CD8-positive, alpha-beta memory T cell (primary cell): Measurements from ENCODE around the gene FERMT3. TPM values are rescaled to one million over a fixed set of nuclear protein-coding genes. Genes with fewer than 3 reads are reported as not detected.

Experiments
- CTCF ChIA-PET: fragments of 350-600 bp; sonication (Branson Sonifier 250); formaldehyde crosslinking; loops from one replicate; lab custom pipeline; 2021; ENCODE audit warnings: antibody characterized with exemption; lab: Charles Lee
- POLR2A ChIA-PET: fragments of 350-600 bp; sonication (Branson Sonifier 250); formaldehyde crosslinking; loops from one replicate; lab custom pipeline; 2021; ENCODE audit warnings: antibody characterized with exemption; lab: Charles Lee
- DNase-seq, 5 donors: peaks; one replicate each; pipeline versions ENCODE4 v3.0.0 to v3.0.0-alpha.2; 2020 to 2022; ENCODE audit warnings: mixed read lengths in 1 of 5
- H3K27ac ChIP-seq: one replicate; pipeline ENCODE4 v1.7.0; 2013; ENCODE audit warnings: low read depth, mild to moderate bottlenecking, low read length, moderate library complexity
- H3K27me3 ChIP-seq: 2 replicates; pipeline ENCODE4 v1.7.0; 2013; ENCODE audit warnings: low read length, mild to moderate bottlenecking; ENCODE audit not compliant: insufficient read depth, poor library complexity, severe bottlenecking
- H3K36me3 ChIP-seq: 2 replicates; pipeline ENCODE4 v1.7.0; 2013; ENCODE audit warnings: mild to moderate bottlenecking, low read length, moderate library complexity; ENCODE audit not compliant: insufficient read depth
- H3K4me1 ChIP-seq: 2 replicates; pipeline ENCODE4 v1.7.0; 2013; ENCODE audit warnings: mild to moderate bottlenecking, low read length, moderate library complexity; ENCODE audit not compliant: insufficient read depth
- H3K4me3 ChIP-seq: 2 replicates; pipeline ENCODE4 v1.7.0; 2013; ENCODE audit warnings: mild to moderate bottlenecking, low read length
- H3K9me3 ChIP-seq: 2 replicates; pipeline ENCODE4 v1.7.0; 2013; ENCODE audit warnings: mild to moderate bottlenecking, low read length
- H3K27ac Mint-ChIP-seq, 8 donors: one replicate each; pipeline ENCODE4 v1.8.0; 2020 to 2021; ENCODE audit warnings: mixed read lengths in 8 of 8, mild to moderate bottlenecking in 6 of 8, inconsistent platforms in 3 of 8, moderate library complexity in 3 of 8
- H3K27me3 Mint-ChIP-seq, 2 donors: one replicate each; pipeline ENCODE4 v1.8.0; 2020 to 2021; ENCODE audit warnings: mixed read lengths in 2 of 2, mild to moderate bottlenecking in 1 of 2, moderate library complexity in 1 of 2
- H3K36me3 Mint-ChIP-seq, 3 donors: one replicate each; pipeline ENCODE4 v1.8.0; 2020 to 2021; ENCODE audit warnings: mixed read lengths in 3 of 3, inconsistent platforms in 1 of 3, mild to moderate bottlenecking in 1 of 3
- H3K4me1 Mint-ChIP-seq, 3 donors: one replicate each; pipeline ENCODE4 v1.8.0; 2020 to 2021; ENCODE audit warnings: mixed read lengths in 3 of 3, inconsistent platforms in 1 of 3, mild to moderate bottlenecking in 1 of 3
- H3K4me3 Mint-ChIP-seq, 7 donors: one replicate each; pipeline ENCODE4 v1.8.0; 2020 to 2021; ENCODE audit warnings: mixed read lengths in 7 of 7, mild to moderate bottlenecking in 6 of 7, moderate library complexity in 4 of 7, inconsistent platforms in 2 of 7
- H3K9me3 Mint-ChIP-seq, 5 donors: one replicate each; pipeline ENCODE4 v1.8.0; 2020 to 2022; ENCODE audit warnings: mixed read lengths in 5 of 5, mild to moderate bottlenecking in 3 of 5, moderate library complexity in 2 of 5, inconsistent platforms in 1 of 5
- polyA plus RNA-seq: library from polyadenylated mRNA; unstranded; fragments of 300-500 nt; fragmentation: Illumina TruSeq; gene quantifications from one replicate; pipeline ENCODE4 v1.2.3, GENCODE V29; 2021
- total RNA-seq, 2 experiments: library from RNA; stranded (reverse); gene quantifications; one replicate each; pipeline ENCODE4 v1.2.3, GENCODE V29; 2021

The FERMT3 gene
- total and polyA plus RNA-seq, 3 experiments from 2014 or later = 205 to 213 (median 206) TPM

- Histone ChIP-seq H3K36me3 (peaks cover 68% of the 10 kb centered on the region), H3K4me1 (peaks cover 5% of the 10 kb centered on the region), H3K27ac (no peak overlapping the region), H3K4me3 (no peak overlapping the region), H3K27me3 (no peaks in the 10 kb centered on the region), H3K9me3 (no peaks in the 10 kb centered on the region)
- H3K4me1 Mint-ChIP-seq = peaks cover 5 to 13% (median 13%) of the 10 kb centered on the region in 3 donors
- peaks cover 19 to 86% (median 20%) of the 10 kb centered on the region in 3 donors for H3K36me3 Mint-ChIP-seq
- H3K27me3 Mint-ChIP-seq = no peaks in the 10 kb centered on the region
- POLR2A ChIA-PET = interaction anchor here (0.6 kb wide), 1 partner anchor 11 kb away, joined by 3 read pairs; no protein-coding TSS in a partner anchor
- H3K9me3 Mint-ChIP-seq = no peaks in the 10 kb centered on the region
- no peak overlapping the region for H3K4me3 Mint-ChIP-seq
- H3K27ac Mint-ChIP-seq = peak overlapping the region in 3 of 8 donors; percentile 19 to 52 (median 19)
- DNase-seq = no peak
- CTCF ChIA-PET = interaction anchor here (2.4 to 2.6 kb wide), 2 partner anchors 9 to 104 kb away, joined by 5 to 11 read pairs; partner anchors contain the start of gene FERMT3
These were observed 9.9 kb upstream of the FERMT3 start for GRCh38 chr11:64196626-64197025.

- no peaks in the 10 kb centered on the region for H3K9me3 ChIP-seq
- CTCF ChIA-PET = interaction anchor here (1.8 to 2.4 kb wide), 2 partner anchors 11 to 102 kb away, joined by 4 to 5 read pairs; no protein-coding TSS in a partner anchor
- H3K27me3 ChIP-seq = no peaks in the 10 kb centered on the region
- POLR2A ChIA-PET = no interaction called here
- peaks cover 73% of the 10 kb centered on the region for H3K36me3 ChIP-seq
- Mint-ChIP-seq H3K4me1 (peaks cover under 1 to 5% (median 4%) of the 10 kb centered on the region in 3 donors), H3K9me3 (no peaks in the 10 kb centered on the region), H3K27ac (peak overlapping the region in 2 of 8 donors; percentile 12 to 61), H3K36me3 (peaks cover 22 to 90% (median 25%) of the 10 kb centered on the region in 3 donors), H3K4me3 (no peak overlapping the region), H3K27me3 (no peaks in the 10 kb centered on the region)
- DNase-seq = no peak
- H3K4me1 ChIP-seq = no peaks in the 10 kb centered on the region
- no peak overlapping the region for H3K27ac ChIP-seq
- no peak overlapping the region for H3K4me3 ChIP-seq
These were observed 8.0 kb upstream of the FERMT3 start for GRCh38 chr11:64198511-64198910.

- H3K36me3 Mint-ChIP-seq = peaks cover 19 to 73% (median 23%) of the 10 kb centered on the region in 3 donors
- H3K36me3 ChIP-seq = peaks cover 53% of the 10 kb centered on the region
- POLR2A ChIA-PET = interaction anchor here (0.7 kb wide), 1 partner anchor 28 kb away, joined by 3 read pairs; no protein-coding TSS in a partner anchor
These were observed 5.0 kb upstream of the FERMT3 start for GRCh38 chr11:64201543-64201942.

GRCh38 chr11:64202992-64203391, 3.5 kb upstream of the FERMT3 start:
- no peaks in the 10 kb centered on the region for H3K9me3 ChIP-seq
- H3K4me1 ChIP-seq = peaks cover 28% of the 10 kb centered on the region
- peaks cover 39% of the 10 kb centered on the region for H3K36me3 ChIP-seq
- H3K27me3 ChIP-seq = no peaks in the 10 kb centered on the region
- no peak overlapping the region for H3K4me3 Mint-ChIP-seq
- no peaks in the 10 kb centered on the region for H3K9me3 Mint-ChIP-seq
- peaks cover 12 to 72% (median 17%) of the 10 kb centered on the region in 3 donors for H3K36me3 Mint-ChIP-seq
- no peak overlapping the region for H3K4me3 ChIP-seq
- H3K4me1 Mint-ChIP-seq = peaks cover 16 to 39% (median 25%) of the 10 kb centered on the region in 3 donors
- DNase-seq = no peak
- H3K27ac ChIP-seq = no peak overlapping the region
- peak overlapping the region in 2 of 8 donors; percentile 12 to 92 for H3K27ac Mint-ChIP-seq
- ChIA-PET POLR2A (interaction anchor here (0.6 to 5.7 kb wide), 2 partner anchors 17 to 49 kb away, joined by 3 to 53 read pairs; partner anchors contain the start of genes PLCB3 and STIP1), CTCF (interaction anchor here (1.7 to 10.4 kb wide), 5 partner anchors 19 to 129 kb away, joined by 5 to 281 read pairs (median 62); partner anchors contain the start of genes CATSPERZ, ESRRA, NUDT22 and PPP1R14B)
- H3K27me3 Mint-ChIP-seq = no peaks in the 10 kb centered on the region

More at GRCh38 chr11:64201543-64201942, 5.0 kb upstream of the FERMT3 start:
- Mint-ChIP-seq H3K27ac (peak overlapping the region in 4 of 8 donors; percentile 4 to 88 (median 36)), H3K27me3 (no peaks in the 10 kb centered on the region), H3K9me3 (no peaks in the 10 kb centered on the region), H3K4me1 (peaks cover 20 to 29% (median 21%) of the 10 kb centered on the region in 3 donors), H3K4me3 (no peak overlapping the region)
- Histone ChIP-seq H3K4me1 (peaks cover 25% of the 10 kb centered on the region), H3K27me3 (no peaks in the 10 kb centered on the region), H3K9me3 (no peaks in the 10 kb centered on the region), H3K4me3 (no peak overlapping the region), H3K27ac (no peak overlapping the region)
- CTCF ChIA-PET = interaction anchor here (0.7 to 10.4 kb wide), 4 partner anchors 101 to 256 kb away, joined by 3 to 281 read pairs (median 4); partner anchors contain the start of genes CATSPERZ, ESRRA, PRDX5 and TRMT112
- no peak for DNase-seq

- Mint-ChIP-seq H3K4me3 (peak overlapping the region in 2 of 7 donors; percentile 32 to 48), H3K9me3 (no peaks in the 10 kb centered on the region), H3K27me3 (no peaks in the 10 kb centered on the region), H3K27ac (peak overlapping the region in 5 of 8 donors; percentile 12 to 92 (median 60)), H3K36me3 (peaks cover 12 to 68% (median 17%) of the 10 kb centered on the region in 3 donors), H3K4me1 (peaks cover 16 to 45% (median 27%) of the 10 kb centered on the region in 3 donors)
- Histone ChIP-seq H3K9me3 (no peaks in the 10 kb centered on the region), H3K27me3 (no peaks in the 10 kb centered on the region), H3K4me1 (peaks cover 33% of the 10 kb centered on the region), H3K36me3 (peaks cover 38% of the 10 kb centered on the region), H3K27ac (no peak overlapping the region), H3K4me3 (no peak overlapping the region)
- ChIA-PET CTCF (interaction anchor here (1.5 to 10.4 kb wide), 18 partner anchors 15 to 449 kb away, joined by 4 to 281 read pairs (median 9); partner anchors contain the start of genes CATSPERZ, DNAJC4, ESRRA and NUDT22), POLR2A (interaction anchor here (0.6 to 5.7 kb wide), 7 partner anchors 15 to 114 kb away, joined by 3 to 69 read pairs (median 35); partner anchors contain the start of genes FKBP2, NUDT22, PLCB3 and PRDX5)
- no peak for DNase-seq
These were observed 3.0 kb upstream of the FERMT3 start for GRCh38 chr11:64203421-64204079.

- H3K4me3 ChIP-seq = no peak overlapping the region
- Mint-ChIP-seq H3K9me3 (no peaks in the 10 kb centered on the region), H3K27me3 (no peaks in the 10 kb centered on the region), H3K4me1 (peaks cover 16 to 50% (median 31%) of the 10 kb centered on the region in 3 donors), H3K36me3 (peaks cover 12 to 66% (median 17%) of the 10 kb centered on the region in 3 donors), H3K4me3 (peak overlapping the region in 2 of 7 donors; percentile 32 to 48), H3K27ac (peak overlapping the region in 7 of 8 donors; percentile 72 to 99 (median 96))
- no peak for DNase-seq
- no peaks in the 10 kb centered on the region for H3K27me3 ChIP-seq
- H3K27ac ChIP-seq = no peak overlapping the region
- CTCF ChIA-PET = interaction anchor here (0.6 to 10.4 kb wide), 39 partner anchors 8 to 448 kb away, joined by 3 to 281 read pairs (median 6); partner anchors contain the start of genes BAD, CATSPERZ, DNAJC4 and ESRRA
- no peaks in the 10 kb centered on the region for H3K9me3 ChIP-seq
- POLR2A ChIA-PET = interaction anchor here (1.0 to 5.7 kb wide), 9 partner anchors 14 to 114 kb away, joined by 3 to 69 read pairs (median 19); partner anchors contain the start of genes DNAJC4, ESRRA, FKBP2 and NUDT22
- peaks cover 38% of the 10 kb centered on the region for H3K4me1 ChIP-seq
- H3K36me3 ChIP-seq = peaks cover 38% of the 10 kb centered on the region
These were observed 2.5 kb upstream of the FERMT3 start for GRCh38 chr11:64204080-64204440.

GRCh38 chr11:64204464-64204989, 2.0 kb upstream of the FERMT3 start:
- CTCF ChIA-PET = interaction anchor here (0.6 to 10.4 kb wide), 42 partner anchors 8 to 1686 kb away, joined by 3 to 281 read pairs (median 5); partner anchors contain the start of genes BAD, CATSPERZ, CCDC85B and CCDC88B

More at GRCh38 chr11:64204464-64204989, 2.0 kb upstream of the FERMT3 start:
- no peaks in the 10 kb centered on the region for H3K27me3 ChIP-seq
- Mint-ChIP-seq H3K27ac (peak overlapping the region; percentile 62 to 99 (median 95)), H3K4me3 (peak overlapping the region; percentile 61 to 98 (median 84)), H3K27me3 (no peaks in the 10 kb centered on the region), H3K36me3 (peaks cover 12 to 69% (median 17%) of the 10 kb centered on the region in 3 donors), H3K9me3 (no peaks in the 10 kb centered on the region), H3K4me1 (peaks cover 16 to 55% (median 31%) of the 10 kb centered on the region in 3 donors)
- DNase-seq = peak; percentile 75 to 92 (median 79)
- no peak overlapping the region for H3K4me3 ChIP-seq
- peaks cover 39% of the 10 kb centered on the region for H3K36me3 ChIP-seq
- H3K9me3 ChIP-seq = no peaks in the 10 kb centered on the region
- H3K27ac ChIP-seq = no peak overlapping the region
- POLR2A ChIA-PET = interaction anchor here (0.7 to 5.7 kb wide), 13 partner anchors 14 to 1530 kb away, joined by 3 to 69 read pairs (median 9); partner anchors contain the start of genes DNAJC4, ESRRA, FKBP2 and NUDT22
- peaks cover 39% of the 10 kb centered on the region for H3K4me1 ChIP-seq
